Sigmoid colon (tissue), 7 donors: ENCODE results near the gene COL1A2. TPM values are rescaled to one million over a fixed set of nuclear protein-coding genes. Genes with fewer than 3 reads are reported as not detected.

Source experiments
- DNase-seq: peaks from one replicate; pipeline ENCODE4 v3.0.0-alpha.2; 2019
- H3K27ac ChIP-seq, 4 donors: fragments of 200-600 bp; sonication (generic); one replicate each; pipeline ENCODE4 v1.5.1; 2016 to 2019; ENCODE audit warnings: mild to moderate bottlenecking in 1 of 4
- H3K27me3 ChIP-seq, 3 donors: fragments of 200-600 bp; sonication (generic); one replicate each; pipeline ENCODE4 v1.5.1; 2019; ENCODE audit warnings: mild to moderate bottlenecking in 1 of 3
- H3K36me3 ChIP-seq, 4 donors: fragments of 200-600 bp; sonication (generic); one replicate each; pipeline ENCODE4 v1.5.1; 2016 to 2019
- H3K4me1 ChIP-seq, 4 donors: fragments of 200-600 bp; sonication (generic); one replicate each; pipeline ENCODE4 v1.5.1; 2017 to 2019
- H3K4me3 ChIP-seq, 4 donors: fragments of 200-600 bp; sonication (generic); one replicate each; pipeline ENCODE4 v1.5.1; 2017 to 2019; ENCODE audit warnings: mild to moderate bottlenecking in 2 of 4, moderate library complexity in 1 of 4
- H3K9me3 ChIP-seq, 4 donors: fragments of 200-600 bp in 3 of 4; sonication (generic) in 3 of 4; one replicate each; pipeline versions ENCODE4 v1.5.1 to v1.6.1; 2013 to 2019
- CTCF ChIP-seq, 4 experiments: fragments of 450-650 bp in 3 of 4; fragments of 200-600 bp in 1 of 4; IDR thresholded peaks; one replicate each; pipeline ENCODE4 v1.5.1; 2016 to 2019; ENCODE audit warnings: antibody characterized with exemption in 4 of 4, mild to moderate bottlenecking in 3 of 4, moderate library complexity in 2 of 4
- EP300 ChIP-seq, 4 donors: sonication (generic); formaldehyde crosslinking; IDR thresholded peaks; one replicate each; pipeline ENCODE4 v1.6.1; 2017; ENCODE audit warnings: antibody characterized with exemption in 4 of 4
- POLR2A ChIP-seq, 2 donors: fragments of 450-650 bp; IDR thresholded peaks; one replicate each; pipeline ENCODE4 v1.6.1; 2016; ENCODE audit warnings: antibody characterized with exemption in 2 of 2, mild to moderate bottlenecking in 2 of 2, moderate library complexity in 2 of 2
- POLR2AphosphoS5 ChIP-seq, 4 donors: sonication (generic); formaldehyde crosslinking; IDR thresholded peaks; one replicate each; pipeline ENCODE4 v1.6.1; 2017; ENCODE audit warnings: antibody characterized with exemption in 4 of 4
- WGBS, 2 donors: extraction: QIAGEN DNeasy Blood & Tissue Kit; methylation state at CpG; one replicate each; pipeline ENCODE4 v1.1.7; 2013; 5-methylcytosine and 5-hydroxymethylcytosine counted together
- intact Hi-C: fragments of 100-400 bp; cut with DNase I; formaldehyde crosslinking; loops from one replicate; pipeline ENCODE4 v1.15.1; 2023
- polyA plus RNA-seq, 3 donors: library from polyadenylated mRNA; stranded (reverse); fragments of 200-250 nt; gene quantifications; one replicate each; pipeline ENCODE4 v1.2.3, GENCODE V29; 2013
- total RNA-seq, 4 donors: library from RNA; depleted of rRNA; stranded (reverse); fragments of >200 nt; gene quantifications; one replicate each; pipeline ENCODE4 v1.1.0, GENCODE V29; 2016
- donor health status: healthy with polysubstance abuse.
- donor health status: Bipolar disorder and iron deficiency.
- donor health status: healthy.

The COL1A2 gene
- total and polyA plus RNA-seq, 7 donors = 12.3 to 1,047 (median 104) TPM

DNA sequence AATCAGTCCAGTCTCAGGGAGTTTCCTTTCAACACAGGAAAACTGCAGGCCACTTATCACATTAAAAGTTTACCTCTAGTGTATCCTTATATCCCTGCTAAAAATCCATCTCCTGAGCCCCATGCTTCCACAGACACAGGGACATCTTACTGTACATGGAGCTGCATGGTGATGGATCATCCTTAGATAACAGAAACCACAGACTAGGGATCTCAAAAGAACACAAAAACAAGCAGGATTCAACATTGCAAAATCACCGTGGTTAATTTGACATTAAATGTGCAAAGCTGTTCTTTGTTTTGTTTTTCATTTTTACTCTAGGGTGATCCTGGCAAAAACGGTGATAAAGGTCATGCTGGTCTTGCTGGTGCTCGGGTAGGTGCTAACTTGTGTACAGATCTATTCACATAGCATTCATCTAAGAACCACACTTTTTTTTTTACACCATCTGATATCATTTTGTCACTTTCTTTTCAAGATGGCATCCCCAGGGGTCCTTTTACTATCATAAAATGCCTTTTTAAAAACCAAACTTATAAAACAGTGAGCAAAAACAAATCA is 18.1 kb downstream of the COL1A2 start:
- H3K4me3 ChIP-seq = no peak overlapping the region
- H3K27me3 ChIP-seq = no peaks in the 10 kb centered on the region
- H3K9me3 ChIP-seq = no peaks in the 10 kb centered on the region
- intact Hi-C loops = no loop called here
- no peak for DNase-seq
- TF ChIP-seq POLR2AphosphoS5 (IDR thresholded peaks at IDR 0.05) (no peak), CTCF (IDR thresholded peaks at IDR 0.05) (no peak), EP300 (IDR thresholded peaks at IDR 0.05) (no peak), POLR2A (IDR thresholded peaks at IDR 0.05) (no peak)
- peaks cover 28 to 100% (median 78%) of the 10 kb centered on the region in 4 donors for H3K36me3 ChIP-seq
- H3K27ac ChIP-seq = peak overlapping the region in 3 of 4 donors; percentile 42 to 62 (median 55)
- peaks cover 0 to 57% (median 10%) of the 10 kb centered on the region in 4 donors for H3K4me1 ChIP-seq
- WGBS, 2 donors = 36 to 62% methylated on average over 3 of the region's 3 CpGs

GRCh38 chr7:94414481-94414880 is 19.8 kb downstream of the COL1A2 start:
- Histone ChIP-seq H3K36me3 (peaks cover 29 to 100% (median 78%) of the 10 kb centered on the region in 4 donors), H3K27ac (peak overlapping the region in 3 of 4 donors; percentile 42 to 62 (median 55)), H3K27me3 (no peaks in the 10 kb centered on the region), H3K4me1 (peaks cover 0 to 54% (median 6%) of the 10 kb centered on the region in 4 donors), H3K4me3 (no peak overlapping the region), H3K9me3 (no peaks in the 10 kb centered on the region)
- intact Hi-C loops = no loop called here
- DNase-seq = no peak
- no peak for TF ChIP-seq CTCF (IDR thresholded peaks at IDR 0.05)
- no peak for TF ChIP-seq POLR2AphosphoS5 (IDR thresholded peaks at IDR 0.05)
- TF ChIP-seq EP300 (IDR thresholded peaks at IDR 0.05) = no peak
- TF ChIP-seq POLR2A (IDR thresholded peaks at IDR 0.05) = no peak
- WGBS, 2 donors = 73 to 78% methylated on average over 2 of the region's 2 CpGs

GRCh38 chr7:94414980-94415379 is 20.3 kb downstream of the COL1A2 start:
- TF ChIP-seq POLR2A (IDR thresholded peaks at IDR 0.05) = no peak
- TF ChIP-seq CTCF (IDR thresholded peaks at IDR 0.05) = no peak
- no peak for TF ChIP-seq POLR2AphosphoS5 (IDR thresholded peaks at IDR 0.05)
- TF ChIP-seq EP300 (IDR thresholded peaks at IDR 0.05) = no peak
- Histone ChIP-seq H3K36me3 (peaks cover 30 to 100% (median 78%) of the 10 kb centered on the region in 4 donors), H3K4me1 (peaks cover 0 to 55% (median 4%) of the 10 kb centered on the region in 4 donors), H3K4me3 (no peak overlapping the region), H3K27ac (peak overlapping the region in 3 of 4 donors; percentile 42 to 62 (median 55)), H3K9me3 (no peaks in the 10 kb centered on the region), H3K27me3 (no peaks in the 10 kb centered on the region)
- no peak for DNase-seq
- intact Hi-C loops = no loop called here

- Histone ChIP-seq H3K4me1 (peaks cover 0 to 56% (median 5%) of the 10 kb centered on the region in 4 donors), H3K27me3 (no peaks in the 10 kb centered on the region), H3K4me3 (no peak overlapping the region), H3K9me3 (no peaks in the 10 kb centered on the region), H3K36me3 (peaks cover 29 to 100% (median 75%) of the 10 kb centered on the region in 4 donors), H3K27ac (peak overlapping the region in 3 of 4 donors; percentile 15 to 36 (median 28))
- TF ChIP-seq EP300 (IDR thresholded peaks at IDR 0.05) (no peak), POLR2AphosphoS5 (IDR thresholded peaks at IDR 0.05) (no peak), POLR2A (IDR thresholded peaks at IDR 0.05) (no peak), CTCF (IDR thresholded peaks at IDR 0.05) (no peak)
- 70 to 86% methylated on average over 1 of the region's 1 CpG for WGBS, 2 donors
- DNase-seq = no peak
- intact Hi-C loops = no loop called here
Measured at GRCh38 chr7:94417306-94417705, 22.6 kb downstream of the COL1A2 start.
